NCI-H146 (cell line): ENCODE data around the gene ZDHHC5.

Experiments
- DNase-seq: peaks from one replicate; lab custom pipeline; 2025; lab: John Stamatoyannopoulos, UW

Gene ZDHHC5

GRCh38 chr11:57667736-57668433 is at the start of gene ZDHHC5:
Gene ZDHHC5, plus strand, starts transcription at chr11:57668114. Its CDS starts 4,977 bp downstream, at chr11:57673091.
- peak; percentile 99 for DNase-seq

- no peak for DNase-seq
Observed at GRCh38 chr11:57618438-57618837, 49.5 kb upstream of the ZDHHC5 start.

- no peak for DNase-seq
Observed at GRCh38 chr11:57619331-57619730, 48.6 kb upstream of the ZDHHC5 start.

GRCh38 chr11:57620467-57620866 is 47.4 kb upstream of the ZDHHC5 start:
- no peak for DNase-seq

- DNase-seq, result no peak
Observed at GRCh38 chr11:57622263-57622662, 45.7 kb upstream of the ZDHHC5 start.

GRCh38 chr11:57624864-57625263 is 43.0 kb upstream of the ZDHHC5 start:
- no peak for DNase-seq

- DNase-seq, result no peak
Observed at GRCh38 chr11:57626895-57627294, 41.0 kb upstream of the ZDHHC5 start.

- DNase-seq, result no peak
Observed at GRCh38 chr11:57630171-57630570, 37.7 kb upstream of the ZDHHC5 start.

- no peak for DNase-seq
Observed at GRCh38 chr11:57632116-57632515, 35.8 kb upstream of the ZDHHC5 start.

- DNase-seq, result no peak
Observed at GRCh38 chr11:57633394-57634070, 34.4 kb upstream of the ZDHHC5 start.

- DNase-seq, result no peak
Observed at GRCh38 chr11:57634311-57634710, 33.6 kb upstream of the ZDHHC5 start.

- DNase-seq, result no peak
Observed at GRCh38 chr11:57635246-57635645, 32.7 kb upstream of the ZDHHC5 start.

GRCh38 chr11:57637626-57638004 is 30.3 kb upstream of the ZDHHC5 start:
- DNase-seq, result no peak

GRCh38 chr11:57638005-57638781 is 29.7 kb upstream of the ZDHHC5 start:
- peak; percentile 87 for DNase-seq

- no peak for DNase-seq
Observed at GRCh38 chr11:57638811-57639320, 29.0 kb upstream of the ZDHHC5 start.

- DNase-seq, result peak; percentile 35
Observed at GRCh38 chr11:57639321-57640067, 28.4 kb upstream of the ZDHHC5 start.

GRCh38 chr11:57640068-57640800 is 27.7 kb upstream of the ZDHHC5 start:
- DNase-seq, result no peak

- DNase-seq, result peak; percentile 41
Observed at GRCh38 chr11:57641011-57641807, 26.7 kb upstream of the ZDHHC5 start.

GRCh38 chr11:57643802-57644201 is 24.1 kb upstream of the ZDHHC5 start:
- no peak for DNase-seq
